NCI-H128 (cell line): ENCODE results near the gene CPNE5.
A peak's percentile ranks its signal among the peaks of the same experiment; 100 is the strongest.

ENCODE experiments used
- DNase-seq: peaks from one replicate; lab custom pipeline; 2025; ENCODE audit not compliant: unreplicated experiment; lab: John Stamatoyannopoulos, UW

Gene CPNE5

GRCh38 chr6:36858407-36858981 is 19.2 kb upstream of the CPNE5 start:
- DNase-seq: no peak

- DNase-seq: no peak
These were observed 18.1 kb upstream of the CPNE5 start for GRCh38 chr6:36857325-36857724.

GRCh38 chr6:36856277-36856676 is 17.0 kb upstream of the CPNE5 start:
- DNase-seq: no peak

GRCh38 chr6:36855750-36856149 is 16.5 kb upstream of the CPNE5 start:
- no peak for DNase-seq

GRCh38 chr6:36853325-36853724 is 14.1 kb upstream of the CPNE5 start:
- DNase-seq: no peak

- no peak for DNase-seq
These were observed 13.4 kb upstream of the CPNE5 start for GRCh38 chr6:36852481-36853147.

- no peak for DNase-seq
These were observed 12.4 kb upstream of the CPNE5 start for GRCh38 chr6:36851626-36852025.

GRCh38 chr6:36851149-36851614 is 11.9 kb upstream of the CPNE5 start:
- peak; percentile 50 for DNase-seq

- no peak for DNase-seq
These were observed 10.8 kb upstream of the CPNE5 start for GRCh38 chr6:36850021-36850420.

- peak; percentile 25 for DNase-seq
These were observed 9.6 kb upstream of the CPNE5 start for GRCh38 chr6:36848658-36849441.

- no peak for DNase-seq
These were observed 8.7 kb upstream of the CPNE5 start for GRCh38 chr6:36847991-36848390.

- DNase-seq: no peak
These were observed 7.9 kb upstream of the CPNE5 start for GRCh38 chr6:36847152-36847551.

GRCh38 chr6:36845233-36845632 is 6.0 kb upstream of the CPNE5 start:
- DNase-seq: no peak

- DNase-seq: no peak
These were observed 5.3 kb upstream of the CPNE5 start for GRCh38 chr6:36844232-36845170.

- no peak for DNase-seq
These were observed 3.9 kb upstream of the CPNE5 start for GRCh38 chr6:36843170-36843569.

- no peak for DNase-seq
These were observed 2.5 kb upstream of the CPNE5 start for GRCh38 chr6:36841756-36842155.

- no peak for DNase-seq
These were observed 1.5 kb upstream of the CPNE5 start for GRCh38 chr6:36840432-36841403.

GRCh38 chr6:36839749-36840431 is 646 bp upstream of the CPNE5 start:
- no peak for DNase-seq

- DNase-seq: no peak
These were observed 1.6 kb downstream of the CPNE5 start for GRCh38 chr6:36837686-36838085.
